ENCODE results near the gene RGS19.

DNA sequence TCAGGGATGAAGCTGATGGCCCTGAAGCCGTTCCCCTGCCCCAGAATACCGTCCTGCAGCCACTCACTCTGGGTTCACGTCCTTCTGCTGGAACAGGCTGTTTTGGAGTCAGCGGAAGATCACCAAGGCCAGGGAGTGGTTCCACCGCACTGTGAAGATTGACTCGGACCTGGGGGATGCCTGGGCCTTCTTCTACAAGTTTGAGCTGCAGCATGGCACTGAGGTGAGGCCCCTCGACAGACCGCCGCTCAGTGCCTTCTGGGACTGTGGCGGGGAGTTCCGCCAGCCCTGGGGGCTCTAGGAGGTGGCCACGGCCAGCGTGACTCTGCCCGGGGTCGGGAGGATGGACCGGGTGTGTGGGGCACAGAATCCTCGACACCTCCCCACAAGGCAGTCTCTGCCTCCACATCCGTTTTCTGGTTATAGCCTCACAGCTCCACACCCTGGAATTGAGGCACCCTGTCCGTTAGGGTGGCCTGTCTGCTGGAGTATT, 47.5 kb downstream of the RGS19 start:
- TF ChIP-seq RFX5 (IDR thresholded peaks at IDR 0.05; ENCODE audit: low read length) = no peak
- TF ChIP-seq, protein P1, sequence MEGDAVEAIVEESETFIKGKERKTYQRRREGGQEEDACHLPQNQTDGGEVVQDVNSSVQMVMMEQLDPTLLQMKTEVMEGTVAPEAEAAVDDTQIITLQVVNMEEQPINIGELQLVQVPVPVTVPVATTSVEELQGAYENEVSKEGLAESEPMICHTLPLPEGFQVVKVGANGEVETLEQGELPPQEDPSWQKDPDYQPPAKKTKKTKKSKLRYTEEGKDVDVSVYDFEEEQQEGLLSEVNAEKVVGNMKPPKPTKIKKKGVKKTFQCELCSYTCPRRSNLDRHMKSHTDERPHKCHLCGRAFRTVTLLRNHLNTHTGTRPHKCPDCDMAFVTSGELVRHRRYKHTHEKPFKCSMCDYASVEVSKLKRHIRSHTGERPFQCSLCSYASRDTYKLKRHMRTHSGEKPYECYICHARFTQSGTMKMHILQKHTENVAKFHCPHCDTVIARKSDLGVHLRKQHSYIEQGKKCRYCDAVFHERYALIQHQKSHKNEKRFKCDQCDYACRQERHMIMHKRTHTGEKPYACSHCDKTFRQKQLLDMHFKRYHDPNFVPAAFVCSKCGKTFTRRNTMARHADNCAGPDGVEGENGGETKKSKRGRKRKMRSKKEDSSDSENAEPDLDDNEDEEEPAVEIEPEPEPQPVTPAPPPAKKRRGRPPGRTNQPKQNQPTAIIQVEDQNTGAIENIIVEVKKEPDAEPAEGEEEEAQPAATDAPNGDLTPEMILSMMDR (IDR thresholded peaks at IDR 0.05) = no peak
- no peak for TF ChIP-seq RCOR1 (IDR thresholded peaks at IDR 0.05; ENCODE audit: low read length)
- TF ChIP-seq, protein P2, sequence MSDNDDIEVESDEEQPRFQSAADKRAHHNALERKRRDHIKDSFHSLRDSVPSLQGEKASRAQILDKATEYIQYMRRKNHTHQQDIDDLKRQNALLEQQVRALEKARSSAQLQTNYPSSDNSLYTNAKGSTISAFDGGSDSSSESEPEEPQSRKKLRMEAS (IDR thresholded peaks at IDR 0.05; ENCODE audit: low read depth) = no peak

All from SK-N-SH (cell line).